ENCODE measurements around the gene AXL.
"Not testable (repeated sequence)": the region's sequence is repeated elsewhere in the genome, so short reads cannot be mapped to it uniquely, and the experiment has no call there.

AXL gene

DNA sequence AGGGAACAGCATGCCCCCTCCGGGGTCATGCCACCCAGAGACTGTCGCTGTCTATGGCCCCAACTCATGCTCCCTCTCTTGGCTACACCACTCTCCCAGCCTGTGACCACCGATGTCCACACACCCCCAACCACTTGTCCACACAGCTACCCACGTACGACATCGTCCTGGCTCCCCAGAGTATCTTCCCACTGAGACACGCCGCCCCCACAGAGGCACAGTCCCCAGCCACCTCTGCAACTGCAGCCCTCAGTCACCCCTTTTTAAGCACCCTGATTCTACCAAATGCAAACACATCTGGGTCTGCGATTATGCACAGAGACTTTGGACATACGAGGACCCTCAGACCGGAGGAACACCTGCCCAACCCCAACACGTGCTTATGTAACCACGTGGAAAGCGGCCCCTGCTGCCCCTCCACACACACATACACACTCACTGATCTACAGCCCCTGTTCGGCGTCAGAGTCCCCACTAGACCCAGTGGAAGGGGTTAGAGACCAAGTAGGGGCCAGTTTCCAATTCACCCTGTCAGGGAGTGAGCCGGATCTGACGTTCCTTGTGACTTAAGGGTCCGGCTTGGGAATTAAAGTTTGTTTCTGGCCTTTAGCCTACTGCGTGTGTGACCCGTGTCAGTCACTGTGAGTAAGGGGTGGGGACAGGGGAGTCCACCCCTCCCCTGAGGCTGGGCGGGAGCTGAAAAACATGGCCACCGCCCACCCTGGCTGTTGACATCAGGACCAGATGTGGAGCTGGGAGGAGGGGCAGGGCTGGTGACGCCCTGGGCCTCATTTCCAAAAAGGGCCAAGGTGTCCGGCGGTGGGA is 11.9 kb upstream of the AXL start:
- no peak for DNase-seq

DNA sequence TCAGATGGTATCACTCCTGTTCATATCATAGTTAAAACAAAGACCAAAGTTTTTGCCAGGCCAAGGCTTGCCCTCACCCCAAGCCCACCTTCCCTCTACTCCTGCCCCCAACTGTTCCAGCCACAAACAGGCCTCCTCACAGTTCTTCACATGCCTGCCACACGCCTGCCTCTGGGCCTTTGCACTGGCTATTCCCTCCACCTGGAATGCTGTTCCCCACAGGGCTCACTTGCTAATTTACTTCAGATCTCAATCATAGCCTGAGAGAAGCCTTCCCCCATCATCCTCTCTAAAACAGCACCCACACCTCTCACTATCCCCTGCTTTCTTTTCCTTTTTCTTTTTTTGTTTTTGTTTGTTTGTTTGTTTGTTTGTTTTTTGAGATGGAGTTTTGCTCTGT is 4.9 kb upstream of the AXL start:
- DNase-seq: no peak

DNA sequence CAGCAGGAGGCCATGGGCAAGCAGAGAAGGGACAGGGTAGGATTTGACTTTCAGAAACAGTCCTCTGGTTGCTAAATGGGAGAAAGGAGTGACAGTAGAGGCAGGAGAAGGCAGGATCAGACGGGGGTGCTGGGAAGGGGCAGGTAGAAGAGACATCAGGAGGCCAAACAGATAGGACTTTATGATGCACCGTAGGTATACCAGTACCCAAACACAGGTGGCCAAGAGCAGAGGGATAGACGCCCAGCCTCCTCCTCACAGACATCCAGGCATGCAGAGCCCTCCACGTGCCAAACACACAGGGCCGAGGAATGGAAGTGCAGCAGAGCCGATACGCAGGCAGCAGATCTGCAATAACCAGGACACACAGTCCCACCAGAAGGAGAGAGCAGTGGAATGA is 1.3 kb upstream of the AXL start:
- no peak for DNase-seq

DNA sequence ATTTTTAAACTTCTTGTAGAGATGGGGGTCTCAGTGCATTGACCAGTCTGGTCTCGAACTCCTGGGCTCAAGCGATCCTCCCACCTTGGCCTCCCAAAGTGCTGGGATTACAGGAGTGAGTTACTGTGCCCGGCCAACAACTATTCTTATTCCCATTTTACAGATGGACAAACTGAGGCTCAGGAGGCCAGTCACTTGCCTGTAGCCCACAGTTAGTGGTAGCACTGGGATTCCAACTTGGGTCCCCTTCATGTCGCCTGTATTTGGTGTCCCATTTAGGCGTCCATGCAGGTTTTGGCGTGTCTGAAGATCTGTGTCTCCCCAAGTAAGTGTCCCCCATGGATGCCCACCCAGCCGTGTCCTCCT is 791 bp upstream of the AXL start:
- DNase-seq: no peak

DNA sequence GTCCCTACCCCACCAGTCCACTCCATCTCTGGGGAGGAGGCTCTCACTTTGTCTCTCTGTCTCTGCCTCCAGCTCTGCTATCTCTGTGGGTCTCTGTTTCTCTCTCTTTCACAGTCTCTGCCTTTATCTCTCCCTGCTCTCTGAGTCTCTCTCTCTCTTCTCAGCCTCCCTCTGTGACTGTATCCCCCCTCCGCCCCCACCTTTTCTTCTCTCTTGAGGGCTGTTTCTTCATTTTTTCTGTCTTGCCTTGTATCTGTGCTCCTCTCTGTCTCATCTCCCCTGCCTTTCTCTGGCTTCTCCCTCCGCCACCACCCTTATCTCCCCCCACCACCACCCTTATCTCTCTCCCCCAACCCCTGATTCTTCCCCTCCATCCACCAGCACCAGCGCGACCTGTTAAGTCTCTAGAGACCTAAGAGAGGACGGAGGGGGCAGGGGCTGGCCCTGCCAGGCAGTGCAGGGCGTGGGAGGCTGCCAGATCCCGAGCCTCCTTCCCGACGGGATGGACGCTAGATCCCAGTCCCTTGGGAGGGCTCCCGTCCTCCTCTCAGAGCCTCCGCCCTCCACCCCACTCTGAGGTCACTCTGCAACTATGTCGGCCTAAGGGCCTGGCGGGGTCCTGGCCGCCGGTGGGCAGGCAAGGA is 1.0 kb downstream of the AXL start:
- DNase-seq: no peak

DNA sequence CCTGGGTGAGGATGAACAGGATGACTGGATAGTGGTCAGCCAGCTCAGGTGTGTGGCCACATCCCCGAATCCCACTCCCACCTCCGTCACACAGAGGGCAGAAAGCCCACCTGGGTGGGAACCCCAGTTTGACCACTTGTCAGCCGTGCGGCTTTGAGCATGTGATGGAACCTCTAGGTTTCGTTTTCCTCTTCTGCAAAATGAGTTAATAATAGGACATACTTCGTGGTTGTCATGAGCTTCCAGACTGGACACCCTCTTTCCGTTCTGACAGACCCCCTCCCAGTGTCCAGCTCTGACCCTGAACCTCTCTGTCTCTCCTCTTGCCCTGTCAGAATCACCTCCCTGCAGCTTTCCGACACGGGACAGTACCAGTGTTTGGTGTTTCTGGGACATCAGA is 1.8 kb downstream of the AXL start:
- DNase-seq: no peak

DNA sequence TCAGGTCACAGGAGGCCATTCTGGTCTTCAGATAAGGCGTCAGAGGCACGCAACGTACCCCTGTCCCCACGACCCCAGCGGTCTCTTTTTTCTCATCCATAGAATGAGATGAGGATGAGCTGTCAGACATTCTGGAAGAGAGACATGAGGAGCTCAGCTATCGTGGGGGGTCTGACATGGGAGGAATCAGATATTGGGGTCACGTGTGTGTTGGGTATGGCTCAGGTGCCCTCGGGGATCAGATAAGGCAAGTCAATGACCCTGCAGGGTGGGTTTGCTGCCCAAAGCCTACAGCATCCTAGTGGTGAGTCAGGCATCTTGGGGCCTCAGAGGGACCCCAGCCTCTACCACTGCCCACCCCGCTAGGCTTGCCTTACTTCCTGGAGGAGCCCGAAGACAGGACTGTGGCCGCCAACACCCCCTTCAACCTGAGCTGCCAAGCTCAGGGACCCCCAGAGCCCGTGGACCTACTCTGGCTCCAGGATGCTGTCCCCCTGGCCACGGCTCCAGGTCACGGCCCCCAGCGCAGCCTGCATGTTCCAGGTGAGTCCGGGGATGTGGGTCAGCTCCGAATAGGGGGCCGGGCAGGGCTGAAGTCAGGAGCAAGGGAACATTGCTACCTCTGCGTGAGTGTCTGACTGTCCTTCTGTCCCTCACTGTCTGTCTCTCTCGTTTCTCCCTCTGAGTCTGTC is 2.6 kb downstream of the AXL start:
- DNase-seq: no peak

DNA sequence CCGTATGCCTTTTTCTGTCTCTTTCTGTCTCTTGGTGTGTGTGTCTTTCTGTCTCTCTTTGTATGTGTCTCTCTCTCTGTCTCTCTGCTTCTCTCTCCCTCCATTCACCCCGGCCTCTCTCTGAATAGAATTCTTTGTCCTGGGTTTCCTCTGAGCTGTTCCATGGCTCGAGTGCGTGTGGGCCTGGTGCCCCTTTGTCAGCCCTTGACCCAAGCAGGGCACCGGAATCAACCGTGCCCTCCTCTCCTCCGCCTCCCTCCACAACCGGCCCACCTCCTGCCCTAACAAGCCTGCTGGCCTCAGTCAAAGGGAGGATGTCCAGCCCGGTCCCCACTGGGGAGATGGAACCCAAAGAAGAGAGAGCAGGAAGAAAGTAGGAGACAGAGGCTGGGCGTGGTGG is 3.2 kb downstream of the AXL start:
- DNase-seq: no peak

DNA sequence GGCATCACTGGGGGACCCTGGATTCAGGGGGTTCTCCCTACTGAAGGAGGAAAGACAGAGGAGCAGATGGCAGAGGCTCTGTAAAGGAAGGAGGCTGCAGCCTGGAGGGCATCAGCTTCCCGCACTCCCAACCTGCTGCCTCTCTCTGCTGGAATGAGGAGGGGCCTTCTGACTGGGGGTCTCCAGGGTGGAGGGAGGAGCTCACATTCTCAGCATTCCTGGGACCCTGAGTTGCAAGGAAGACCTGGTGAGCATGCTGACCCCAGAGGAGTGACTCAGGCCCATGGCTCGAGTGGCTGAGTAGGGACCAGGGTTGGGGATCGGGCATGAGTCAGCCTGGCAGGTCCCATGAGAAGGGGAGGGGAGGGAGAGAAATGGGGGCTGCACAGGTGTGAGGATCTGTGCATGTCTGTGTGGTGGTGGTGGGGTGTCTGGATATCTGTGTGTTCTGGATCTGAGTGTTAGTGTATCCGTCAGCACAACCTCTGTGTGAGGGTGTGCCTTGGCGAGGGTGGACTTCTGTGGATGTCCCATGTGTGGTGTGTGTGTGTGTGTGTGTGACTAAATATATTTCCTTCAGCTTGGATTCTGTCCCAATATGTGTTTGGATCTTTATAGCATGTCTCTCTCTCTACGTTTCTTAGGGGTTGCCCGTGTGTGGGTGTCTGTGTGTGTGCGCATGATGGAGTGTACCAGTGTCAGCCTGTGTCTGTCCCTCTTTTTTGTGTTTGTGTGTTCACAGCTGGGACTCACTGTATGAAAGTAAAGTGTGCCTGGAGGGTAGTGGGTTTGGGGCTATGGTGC is 4.6 kb downstream of the AXL start:
- no peak for DNase-seq

DNA sequence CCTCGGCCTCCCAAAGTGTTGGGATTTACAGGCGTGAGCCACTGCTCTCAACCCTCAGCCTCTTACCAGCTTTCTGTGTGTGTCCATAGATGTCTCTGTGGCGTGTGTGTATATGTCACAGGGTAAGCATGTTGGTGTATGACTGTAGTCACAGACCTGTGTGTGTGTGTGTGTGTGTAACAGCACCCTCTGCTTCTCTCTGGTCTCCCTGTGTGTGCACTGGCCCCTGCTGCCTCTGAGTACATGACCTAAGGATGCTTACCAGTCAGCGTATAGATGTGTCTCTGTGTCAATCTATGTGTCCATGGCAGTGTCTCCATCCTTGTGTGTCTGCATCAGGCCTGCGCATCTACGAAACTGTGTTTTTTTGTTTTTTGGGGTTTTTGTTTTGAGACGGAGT is 5.6 kb downstream of the AXL start:
- DNase-seq: no peak

DNA sequence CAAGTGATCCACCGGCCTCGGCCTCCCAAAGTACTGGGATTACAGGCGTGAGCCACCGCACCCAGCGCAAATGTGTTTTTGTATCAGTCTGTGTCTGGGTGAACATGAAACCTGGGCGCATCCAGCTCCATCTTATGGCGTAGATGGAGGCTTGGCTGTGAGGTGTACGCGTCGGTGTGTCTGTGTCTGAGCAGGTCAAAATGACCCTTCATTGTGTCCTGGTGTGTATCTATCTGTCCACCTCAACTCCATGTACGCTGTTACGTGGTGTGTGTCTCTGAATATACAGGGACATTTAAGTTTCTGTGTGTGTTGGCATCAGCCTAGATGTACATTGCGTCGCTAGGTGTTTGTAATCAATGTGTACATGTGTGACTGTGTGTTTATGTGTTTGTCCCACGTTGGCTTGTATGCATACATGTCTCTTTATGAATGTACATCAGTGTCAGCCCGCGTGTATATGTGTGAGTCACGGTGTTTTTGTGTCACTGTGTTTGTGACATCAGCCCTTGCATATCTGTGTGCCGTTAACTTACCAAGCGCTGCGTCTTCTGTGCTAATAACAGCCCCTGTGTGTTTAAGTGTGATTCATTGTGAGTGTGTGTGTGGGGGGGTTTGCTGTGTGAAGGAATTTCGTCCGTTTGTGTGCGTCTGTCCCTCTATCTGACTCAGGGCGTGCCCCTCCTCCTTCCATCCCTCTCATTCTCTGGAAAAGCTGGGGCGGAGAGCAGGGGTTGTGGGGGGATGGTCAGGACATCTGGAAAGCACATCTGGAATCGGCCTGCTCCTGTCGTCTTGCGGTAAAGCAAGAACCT is 6.4 kb downstream of the AXL start:
- DNase-seq: peak; percentile 16

DNA sequence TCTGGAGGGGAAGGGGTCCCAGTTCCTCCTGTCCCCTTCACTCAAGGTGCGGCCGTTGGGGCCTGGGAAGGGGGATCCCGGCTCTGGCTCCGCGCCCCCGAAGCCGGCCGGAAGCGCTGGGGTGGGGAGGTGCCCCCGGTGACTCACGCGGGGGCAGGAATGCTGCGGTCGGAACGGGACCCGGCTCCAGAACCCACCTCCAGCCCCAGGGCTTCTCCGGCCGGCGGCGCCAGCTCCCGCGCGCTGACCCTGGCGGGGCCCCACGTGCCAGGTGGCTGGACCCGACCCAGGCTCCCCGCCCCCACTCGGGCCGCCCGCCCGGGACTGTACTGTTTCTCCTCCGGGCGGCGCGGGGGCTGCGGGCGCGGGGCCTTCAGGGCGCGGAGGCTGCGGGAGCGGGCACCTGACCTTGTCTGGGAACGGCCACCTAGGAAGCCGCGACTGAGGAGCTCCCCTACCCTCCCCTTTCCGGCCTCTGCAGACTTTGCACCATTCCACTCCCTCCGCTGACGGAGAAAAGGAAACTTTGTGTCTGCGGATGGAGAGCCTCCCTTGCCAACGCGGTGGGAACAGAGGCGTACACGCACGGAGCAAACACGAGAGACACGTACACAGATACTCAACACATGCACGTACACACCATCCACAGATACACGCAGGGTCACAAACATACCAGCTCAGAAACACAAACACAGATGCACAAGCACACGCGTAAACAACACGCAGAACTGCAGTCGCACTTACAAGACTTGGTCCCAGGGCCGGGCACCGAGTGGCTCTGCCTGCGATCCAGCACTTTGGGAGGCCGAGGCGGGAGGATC is 7.2 kb downstream of the AXL start:
- no peak for DNase-seq

DNA sequence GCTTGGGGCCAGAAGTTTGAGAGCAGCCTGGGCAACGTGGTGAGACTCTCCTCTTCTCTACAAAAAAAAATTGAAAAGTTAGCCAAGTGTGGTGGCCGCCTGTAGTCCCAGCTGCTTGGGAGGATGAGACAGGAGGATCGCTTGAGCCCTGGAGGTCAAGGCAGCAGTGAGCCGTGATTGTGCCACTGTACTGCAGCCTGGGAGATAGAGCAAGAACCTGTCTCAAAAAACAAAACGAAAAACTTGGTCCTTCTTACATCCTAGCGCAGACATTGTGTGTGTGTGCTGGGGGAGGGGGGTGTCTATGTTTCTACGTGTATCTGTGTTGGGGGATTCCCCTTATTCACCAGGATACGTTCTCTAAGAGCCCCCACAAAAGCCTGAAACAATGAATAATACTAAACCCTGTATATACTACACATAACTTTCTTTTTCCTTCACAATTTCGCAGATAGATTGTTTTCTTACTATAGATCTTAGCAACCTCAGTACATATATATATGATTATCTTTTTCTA is 7.9 kb downstream of the AXL start:
- DNase-seq: no peak

DNA sequence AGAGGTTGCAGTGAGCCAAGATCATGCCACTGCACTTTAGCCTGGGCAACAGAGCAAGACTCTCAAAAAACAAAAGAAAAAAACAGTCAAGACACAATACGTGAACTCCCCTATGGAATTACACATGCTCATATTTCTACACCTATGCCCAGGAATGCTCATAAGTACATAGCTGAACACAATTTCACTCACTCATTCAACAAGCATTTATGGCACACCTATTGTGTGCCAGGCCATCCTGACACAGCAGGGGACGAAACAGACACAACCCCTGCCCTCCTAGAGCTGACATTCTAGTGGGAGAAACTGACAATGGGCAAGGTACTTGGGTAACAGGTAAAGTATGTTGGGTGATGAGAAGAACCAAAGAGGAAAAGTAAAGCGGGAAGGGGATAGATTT is 9.5 kb downstream of the AXL start:
- no peak for DNase-seq

DNA sequence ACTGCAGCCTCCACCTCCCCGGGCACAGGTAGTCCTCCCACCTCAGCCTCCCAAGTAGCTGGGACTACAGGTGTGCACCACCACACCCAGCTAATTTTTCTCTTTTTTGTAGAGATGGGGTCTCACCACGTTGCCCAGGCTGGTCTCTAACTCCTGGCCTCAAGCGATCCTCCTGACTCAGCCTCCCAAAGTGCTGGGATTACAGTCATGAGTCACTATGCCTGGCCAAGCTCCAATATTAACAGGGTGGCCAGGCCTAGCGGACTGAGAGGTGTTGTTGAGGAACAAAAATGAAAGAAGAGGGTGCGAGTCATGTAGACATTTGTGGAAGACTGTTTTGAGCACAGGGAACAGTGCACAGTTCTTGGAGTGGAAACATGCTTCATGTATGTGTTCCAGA is 10.3 kb downstream of the AXL start:
- not testable (repeated sequence) for DNase-seq

DNA sequence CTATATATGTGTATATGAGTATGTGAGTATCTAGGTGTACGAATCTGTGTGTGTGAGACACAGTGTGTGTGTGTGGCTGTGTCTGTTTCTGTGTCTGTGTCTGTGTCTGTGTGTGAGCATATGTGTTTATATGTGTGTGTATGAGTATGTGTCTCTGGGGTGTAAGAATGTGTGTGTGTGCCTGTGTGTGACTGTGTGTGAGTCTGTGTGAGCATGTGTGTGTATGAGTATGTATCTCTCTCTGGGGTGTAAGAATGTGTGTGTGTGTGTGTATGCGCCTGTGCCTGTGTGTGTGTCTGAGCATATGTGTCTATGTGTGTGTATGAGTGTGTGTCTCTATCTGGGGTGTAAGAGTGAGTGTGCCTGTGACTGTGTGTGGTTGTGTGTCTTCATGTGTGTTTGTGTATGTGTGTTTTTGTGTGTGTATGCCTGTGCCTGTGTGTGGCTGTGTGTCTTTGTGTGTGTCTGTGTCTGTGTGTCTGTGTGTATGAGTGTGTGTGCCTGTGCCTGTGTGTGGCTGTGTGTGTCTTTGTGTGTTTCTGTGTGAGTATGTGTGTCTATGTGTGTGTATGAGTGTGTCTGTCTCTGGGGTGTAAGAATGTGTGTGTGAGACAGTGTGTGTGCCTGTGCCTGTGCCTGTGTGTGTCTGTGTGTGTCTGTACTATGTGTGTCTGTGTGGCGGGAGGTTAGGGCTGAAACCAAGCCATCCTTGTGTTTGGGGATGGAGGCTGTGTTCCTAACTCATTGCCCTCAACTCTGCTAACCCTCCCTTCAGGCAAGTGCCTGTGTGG is 11.2 kb downstream of the AXL start:
- DNase-seq: no peak

DNA sequence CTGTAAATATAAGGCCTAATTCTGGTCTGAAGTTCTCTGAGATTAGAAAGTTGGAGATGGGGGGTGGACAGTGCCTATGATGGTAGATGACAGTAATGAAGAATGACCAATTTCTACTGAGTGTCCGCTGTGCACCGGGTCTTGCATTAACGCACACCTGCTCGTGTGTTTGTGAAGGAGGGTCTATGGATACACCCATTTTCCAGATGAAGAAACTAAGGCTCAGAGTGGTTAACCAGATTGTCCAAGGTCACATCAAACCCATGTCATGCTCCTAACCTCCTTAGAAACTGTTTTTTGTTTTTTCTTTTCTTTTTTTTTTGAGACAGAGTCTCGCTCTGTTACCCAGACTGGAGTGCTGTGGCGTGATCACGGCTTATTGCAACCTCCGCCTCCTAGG is 13.7 kb downstream of the AXL start:
- no peak for DNase-seq

DNA sequence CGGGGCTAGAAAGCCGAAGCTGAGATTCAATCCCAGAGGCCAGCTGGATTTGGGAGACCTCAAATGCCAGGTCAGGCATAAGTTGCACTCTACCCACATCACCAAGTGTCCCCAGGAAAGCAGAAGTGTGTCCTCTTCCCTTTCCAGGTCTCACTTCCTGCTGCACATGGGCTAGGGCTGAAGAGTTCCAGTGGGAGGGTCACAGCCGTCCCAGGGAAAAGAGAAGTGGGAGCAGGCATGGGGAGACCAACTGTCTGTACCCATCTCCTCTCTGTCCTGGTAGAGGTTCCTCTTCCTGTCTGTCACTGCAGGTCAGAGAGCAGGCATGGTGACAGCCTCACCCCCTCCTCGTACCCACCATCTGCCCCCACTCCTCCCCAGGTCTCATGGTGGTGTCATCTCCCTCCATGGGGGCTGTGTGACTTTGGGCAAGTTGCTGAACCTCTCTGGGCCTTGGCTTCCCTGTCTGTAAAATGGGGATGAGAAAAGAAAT is 14.8 kb downstream of the AXL start:
- DNase-seq: peak; percentile 43

DNA sequence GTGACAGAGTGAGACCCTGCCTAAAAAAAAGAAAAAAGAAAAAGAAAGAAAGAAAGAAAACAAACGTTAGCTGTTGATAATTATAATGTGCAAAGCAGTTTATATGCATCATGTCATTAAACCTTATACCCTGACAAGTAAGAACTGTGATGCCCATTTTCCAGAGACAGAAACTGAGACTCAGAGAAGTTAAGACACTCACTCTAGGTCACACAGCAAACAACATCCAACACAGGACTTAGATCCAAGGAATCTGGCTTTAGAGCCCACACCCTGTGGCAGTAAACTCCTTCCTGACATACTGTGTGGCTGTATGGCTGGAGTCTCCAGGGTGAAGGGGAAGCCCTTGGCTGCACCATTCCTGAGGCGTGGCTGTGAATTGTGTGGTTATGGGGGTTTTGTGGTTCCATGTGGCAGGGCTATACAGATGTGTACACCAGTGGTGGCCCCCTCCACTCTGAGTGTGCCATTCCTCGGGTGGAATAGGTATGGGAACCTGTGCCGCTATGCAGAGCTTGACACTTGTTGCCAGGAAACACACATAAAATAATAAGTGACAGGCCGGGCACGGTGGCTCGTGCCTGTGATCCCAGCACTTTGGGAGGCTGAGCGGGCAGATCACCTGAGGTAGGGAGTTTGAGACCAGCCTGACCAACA is 15.6 kb downstream of the AXL start:
- DNase-seq: no peak

DNA sequence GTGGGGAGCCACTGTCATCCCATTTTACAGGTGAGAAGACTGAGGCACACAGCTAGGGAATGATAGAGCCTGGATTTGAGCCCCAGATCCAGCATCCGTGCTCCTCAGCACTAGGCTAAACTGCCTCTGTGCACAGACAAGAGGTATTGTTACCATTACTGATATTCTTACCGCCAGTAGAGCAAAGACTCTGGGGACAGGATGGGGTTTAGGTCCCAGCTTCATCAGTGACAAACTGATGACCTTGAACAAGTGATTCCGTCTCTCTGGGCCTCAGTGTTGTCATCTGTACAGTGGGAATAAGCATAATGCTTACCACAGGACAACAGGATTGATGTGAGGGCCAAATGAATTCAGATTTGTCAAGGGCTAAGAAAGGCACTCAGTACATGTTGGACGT is 16.5 kb downstream of the AXL start:
- DNase-seq: no peak
